Stimulated activated CD8-positive, alpha-beta memory T cell treated with anti-CD3 and anti-CD28 coated beads, Interleukin-4, amount 100 ng/mL, for 24 hours (primary cell): ENCODE measurements around the gene TUBA4B.
A peak's percentile ranks its signal among the peaks of the same experiment; 100 is the strongest.
"Not testable (repeated sequence)": the region's sequence is repeated elsewhere in the genome, so short reads cannot be mapped to it uniquely, and the experiment has no call there.

Experiments
- DNase-seq: peaks from one replicate; pipeline ENCODE4 v3.0.0-alpha.2; 2020; ENCODE audit warnings: low read depth

The TUBA4B gene

GRCh38 chr2:219248845-219249202, 4.2 kb upstream of the TUBA4B start:
- no peak for DNase-seq

GRCh38 chr2:219249203-219249980, 3.7 kb upstream of the TUBA4B start:
- no peak for DNase-seq

GRCh38 chr2:219250049-219250781, 2.8 kb upstream of the TUBA4B start:
- no peak for DNase-seq

GRCh38 chr2:219251656-219252055, 1.4 kb upstream of the TUBA4B start:
- no peak for DNase-seq

- no peak for DNase-seq
These were observed 959 bp upstream of the TUBA4B start for GRCh38 chr2:219252084-219252483.

GRCh38 chr2:219252570-219252899, 508 bp upstream of the TUBA4B start:
- no peak for DNase-seq

- peak; percentile 84 for DNase-seq
These were observed 928 bp downstream of the TUBA4B start, which contains the start of gene TUBA4A for GRCh38 chr2:219253753-219254589. Gene TUBA4A, minus strand, starts transcription at chr2:219253918. Its CDS starts 60 bp downstream, at chr2:219253858.

- no peak for DNase-seq
These were observed 1.7 kb downstream of the TUBA4B start for GRCh38 chr2:219254590-219255201.

- not testable (repeated sequence) for DNase-seq
These were observed 5.9 kb downstream of the TUBA4B start for GRCh38 chr2:219258942-219259341.

GRCh38 chr2:219261024-219261855, 8.2 kb downstream of the TUBA4B start:
- no peak for DNase-seq

GRCh38 chr2:219266232-219266631, 13.2 kb downstream of the TUBA4B start:
- no peak for DNase-seq

- no peak for DNase-seq
These were observed 13.8 kb downstream of the TUBA4B start for GRCh38 chr2:219266886-219267285.

- DNase-seq: no peak
These were observed 15.3 kb downstream of the TUBA4B start for GRCh38 chr2:219268294-219268693.

GRCh38 chr2:219269362-219270054, 16.5 kb downstream of the TUBA4B start:
- DNase-seq: no peak

- no peak for DNase-seq
These were observed 17.0 kb downstream of the TUBA4B start for GRCh38 chr2:219270055-219270372.

- DNase-seq: no peak
These were observed 18.0 kb downstream of the TUBA4B start for GRCh38 chr2:219271021-219271420.

GRCh38 chr2:219272356-219272755, 19.3 kb downstream of the TUBA4B start:
- DNase-seq: no peak

GRCh38 chr2:219272995-219273394, 20.0 kb downstream of the TUBA4B start:
- DNase-seq: no peak

GRCh38 chr2:219273937-219274336, 20.9 kb downstream of the TUBA4B start:
- DNase-seq: no peak

- DNase-seq: no peak
These were observed 21.4 kb downstream of the TUBA4B start for GRCh38 chr2:219274361-219274921.
